ENCODE data around the gene CDH4. TPM values are rescaled to one million over a fixed set of nuclear protein-coding genes. Genes with fewer than 3 reads are reported as not detected.

CDH4 gene
- total and polyA plus RNA-seq, 2 donors (not counting 3 experiments of a cell fraction or from before 2014, with no cell fraction given), result 0.17 to 0.51 TPM

DNA sequence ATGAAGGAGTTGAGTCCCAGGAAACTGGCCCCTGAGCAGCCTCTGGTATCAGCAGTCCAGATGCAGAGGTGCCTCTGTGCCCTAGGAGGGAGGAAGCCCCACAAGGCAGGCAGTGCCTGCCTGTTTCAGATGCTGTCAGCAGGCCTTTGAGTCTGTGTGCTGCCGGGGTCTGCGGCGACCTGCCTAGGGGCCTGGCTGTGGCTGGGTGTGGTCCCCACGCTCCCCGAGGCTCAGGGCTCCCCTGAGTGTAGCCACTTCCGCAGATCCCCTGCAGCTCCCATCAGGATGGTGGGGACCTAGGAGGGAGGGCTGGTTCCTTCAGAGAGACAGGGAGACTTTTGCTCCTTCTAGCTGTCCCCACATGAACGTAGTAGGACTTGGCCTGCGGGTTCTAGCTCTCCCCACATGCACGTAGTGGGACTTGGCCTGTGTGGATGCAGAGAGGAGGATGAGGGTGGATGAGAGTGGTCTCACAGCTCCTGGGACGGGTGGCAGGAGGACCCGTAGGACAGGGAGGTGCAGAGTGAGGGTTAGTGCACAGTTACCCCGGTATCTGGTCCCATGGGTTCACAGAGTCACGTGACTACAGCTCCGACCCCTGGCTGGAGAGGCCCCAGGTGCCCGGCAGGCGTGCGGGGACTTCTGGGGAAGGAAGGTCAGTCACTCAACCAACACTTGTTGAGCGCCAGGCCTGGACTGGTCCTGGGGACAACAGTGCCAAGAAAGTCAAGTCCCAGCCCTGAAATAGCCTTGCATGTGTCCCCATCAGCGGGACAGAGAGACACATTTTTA lies 41.0 kb downstream of the CDH4 start:
- DNase-seq (ENCODE audit: low read depth, low spot score), result no peak
- H3K9ac ChIP-seq (replicated peaks; ENCODE audit: extremely low read depth, insufficient read depth, low read length), result no peak overlapping the region
- H3K27ac ChIP-seq (ENCODE audit: insufficient read depth, low read depth, low read length), result no peak overlapping the region
- POLR2A ChIA-PET, result no interaction called here
- intact Hi-C loops (cut with micrococcal nuclease), result no loop called here
- no peak for TF ChIP-seq MYC (IDR thresholded peaks at IDR 0.05; ENCODE audit: low read depth, low read length)
- no peak for TF ChIP-seq FOS (IDR thresholded peaks at IDR 0.05; ENCODE audit: borderline replicate concordance, insufficient read depth, low read length)
- TF ChIP-seq CTCF (IDR thresholded peaks at IDR 0.05; ENCODE audit: extremely low read depth in 1 of 2, insufficient read depth in 1 of 2, low read depth in 1 of 2, low read length in 2 of 2), result no peak
- TF ChIP-seq POLR2A (IDR thresholded peaks at IDR 0.05; ENCODE audit: low read depth, low read length), result no peak
- no peak for TF ChIP-seq MAX (IDR thresholded peaks at IDR 0.05; ENCODE audit: insufficient read depth, insufficient read length)
- TF ChIP-seq POLR2AphosphoS5 (IDR thresholded peaks at IDR 0.05; ENCODE audit: insufficient read depth, low read depth, low read length), result no peak
- no peak for TF ChIP-seq EZH2 (IDR thresholded peaks at IDR 0.05; ENCODE audit: borderline replicate concordance, low read depth, low read length, severe bottlenecking)
- no peak for TF ChIP-seq JUN (IDR thresholded peaks at IDR 0.05; ENCODE audit: borderline replicate concordance, insufficient read depth, insufficient read length, low read depth)
- no peak for TF ChIP-seq GATA2 (IDR thresholded peaks at IDR 0.05; ENCODE audit: insufficient read depth, insufficient read length, low read depth, low read length)
- dilution Hi-C loops (cut with MboI; ENCODE audit: extremely low pct_ligation_motif_present, low sequenced_read_pairs), result no loop called here
- no peak overlapping the region for H3K4me3 ChIP-seq (replicated peaks in 1 of 3; ENCODE audit: insufficient read depth in 1 of 3, low read depth in 1 of 3, low read length in 3 of 3)
- H3K27me3 ChIP-seq (ENCODE audit: control insufficient read depth in 2 of 2, insufficient read depth in 2 of 2, low read length in 2 of 2), result no peaks in the 10 kb centered on the region
- no peak overlapping the region for H2AFZ ChIP-seq (ENCODE audit: low read depth, low read length)
- no peak for FAIRE-seq
- H3K9me3 ChIP-seq (replicated peaks; ENCODE audit: control insufficient read depth, insufficient read depth, low read length), result peaks cover 4% of the 10 kb centered on the region
- H3K36me3 ChIP-seq (ENCODE audit: control insufficient read depth in 2 of 2, extremely low read depth in 1 of 2, insufficient read depth in 2 of 2, low read length in 2 of 2), result no peaks in the 10 kb centered on the region
- no peaks in the 10 kb centered on the region for H4K20me1 ChIP-seq (replicated peaks; ENCODE audit: control insufficient read depth, extremely low read depth, insufficient read depth, low read length)
- BruUV-seq (replicated peaks), result no TSS peak
- H3K79me2 ChIP-seq (ENCODE audit: control insufficient read depth, insufficient read depth, low read length), result no peaks in the 10 kb centered on the region
- no peaks in the 10 kb centered on the region for H3K4me1 ChIP-seq (ENCODE audit: control insufficient read depth, extremely low read depth, insufficient read depth, low read length)
- no peaks in the 10 kb centered on the region for H3K9me1 ChIP-seq (replicated peaks; ENCODE audit: control insufficient read depth, extremely low read depth, insufficient read depth, low read length)
- CTCF ChIA-PET, result no interaction called here
- no peak overlapping the region for H3K4me2 ChIP-seq (ENCODE audit: insufficient read depth, low read length)

All from endothelial cell of umbilical vein (primary cell).